Neural cell (in vitro differentiated cells): ENCODE results near the gene EIF2B2. TPM values are rescaled to one million over a fixed set of nuclear protein-coding genes. Genes with fewer than 3 reads are reported as not detected.

ENCODE experiments used
- H2AFZ ChIP-seq: fragments of 200-600, 300-800 bp; sonication (generic), shearing (Covaris generic); 2 replicates; pipeline ENCODE4 v1.6.0; 2014; ENCODE audit warnings: low read depth, mild to moderate bottlenecking, antibody characterized with exemption, low read length, moderate library complexity
- H3F3A ChIP-seq: fragments of 200-600 bp; shearing (Covaris generic); 2 replicates; pipeline ENCODE4 v1.6.1; 2016; ENCODE audit warnings: mild to moderate bottlenecking, moderate library complexity, mixed read lengths, antibody characterized with exemption, low read length; ENCODE audit not compliant: insufficient read depth, poor library complexity, severe bottlenecking
- H3K27ac ChIP-seq: fragments of 200-600, 300-800 bp; sonication (generic), shearing (Covaris generic); 2 replicates; pipeline ENCODE4 v1.5.1; 2014; ENCODE audit warnings: mild to moderate bottlenecking, low read length, moderate library complexity
- H3K27me3 ChIP-seq: fragments of 300-800, 200-600 bp; sonication (generic), shearing (Covaris generic); 2 replicates; pipeline ENCODE4 v1.6.0; 2014; ENCODE audit warnings: mild to moderate bottlenecking, low read depth, low read length, moderate library complexity; ENCODE audit not compliant: insufficient read depth
- H3K36me3 ChIP-seq: fragments of 300-800, 200-600 bp; sonication (generic), shearing (Covaris generic); 2 replicates; pipeline ENCODE4 v1.5.1; 2014; ENCODE audit warnings: mild to moderate bottlenecking, antibody characterized with exemption, low read length, moderate library complexity; ENCODE audit not compliant: insufficient read depth
- H3K4me2 ChIP-seq: fragments of 300-800, 200-600 bp; sonication (generic), shearing (Covaris generic); 2 replicates; pipeline ENCODE4 v1.6.0; 2014; ENCODE audit warnings: mild to moderate bottlenecking, low read length
- H3K4me3 ChIP-seq: fragments of 300-800, 200-600 bp; sonication (generic), shearing (Covaris generic); 2 replicates; pipeline ENCODE4 v1.5.1; 2014; ENCODE audit warnings: mild to moderate bottlenecking, low read length, moderate library complexity
- H3K79me2 ChIP-seq: fragments of 200-600 bp; shearing (Covaris generic); replicated peaks from 2 replicates; pipeline ENCODE4 v1.6.0; 2014; ENCODE audit warnings: mild to moderate bottlenecking, low read length, moderate library complexity; ENCODE audit not compliant: insufficient read depth
- H3K9ac ChIP-seq: fragments of 300-800, 200-600 bp; sonication (generic), shearing (Covaris generic); 2 replicates; pipeline ENCODE4 v1.6.1; 2016; ENCODE audit warnings: mild to moderate bottlenecking, low read length, mixed read lengths
- H3K9me2 ChIP-seq: fragments of 200-600 bp; shearing (Covaris generic); 2 replicates; pipeline ENCODE4 v1.6.1; 2016; ENCODE audit warnings: mild to moderate bottlenecking, low read length, mixed read lengths; ENCODE audit not compliant: insufficient read depth
- H3K9me3 ChIP-seq: fragments of 200-600, 300-800 bp; sonication (generic), shearing (Covaris generic); 2 replicates; pipeline ENCODE4 v1.6.1; 2016; ENCODE audit warnings: mild to moderate bottlenecking, mixed run types, low read length, moderate library complexity, mixed read lengths
- H4K20me1 ChIP-seq: fragments of 200-600 bp; shearing (Covaris generic); 2 replicates; pipeline ENCODE4 v1.6.1; 2016; ENCODE audit warnings: mild to moderate bottlenecking, mixed run types; ENCODE audit not compliant: insufficient read depth
- CTCF ChIP-seq: fragments of 450-650 bp; IDR thresholded peaks from 2 replicates; pipeline ENCODE4 v1.5.1; 2014; ENCODE audit warnings: antibody characterized with exemption, mild to moderate bottlenecking, moderate library complexity; ENCODE audit not compliant: poor library complexity, severe bottlenecking
- EP300 ChIP-seq: fragments of 450-650 bp; conservative IDR thresholded peaks from 2 replicates; pipeline ENCODE4 v1.6.1; 2014; ENCODE audit warnings: antibody characterized with exemption, mild to moderate bottlenecking, moderate library complexity; ENCODE audit not compliant: poor library complexity, severe bottlenecking
- EZH2 ChIP-seq: fragments of 200-600, 300-800 bp; shearing (Covaris generic), sonication (generic); IDR thresholded peaks from 2 replicates; pipeline ENCODE4 v1.6.1; 2014; ENCODE audit warnings: antibody characterized with exemption, low read length, borderline replicate concordance, mild to moderate bottlenecking; ENCODE audit not compliant: insufficient read depth, poor library complexity, severe bottlenecking
- MXI1 ChIP-seq: fragments of 450-650 bp; conservative IDR thresholded peaks from 2 replicates; pipeline ENCODE4 v1.6.1; 2014; ENCODE audit warnings: antibody characterized with exemption, mild to moderate bottlenecking; ENCODE audit not compliant: poor library complexity, severe bottlenecking
- POLR2AphosphoS5 ChIP-seq: IDR thresholded peaks from 2 replicates; pipeline ENCODE4 v1.6.1; 2012
- RAD21 ChIP-seq: fragments of 450-650 bp; conservative IDR thresholded peaks from 2 replicates; pipeline ENCODE4 v1.6.1; 2014; ENCODE audit warnings: antibody characterized with exemption, mild to moderate bottlenecking, moderate library complexity
- SMC3 ChIP-seq: fragments of 450-650 bp; conservative IDR thresholded peaks from 2 replicates; pipeline ENCODE4 v1.6.1; 2014; ENCODE audit warnings: antibody characterized with exemption, mild to moderate bottlenecking, moderate library complexity; ENCODE audit not compliant: poor library complexity
- TAF1 ChIP-seq: IDR thresholded peaks from 2 replicates; pipeline ENCODE4 v1.6.1; 2012; ENCODE audit warnings: low read depth
- polyA plus RNA-seq: library from polyadenylated mRNA; depleted of rRNA; stranded (reverse); fragments of >200 nt; gene quantifications from 2 replicates; pipeline ENCODE4 v1.2.3, GENCODE V29; 2014
- TF ChIP-seq, protein P1 (sequence below): IDR thresholded peaks from 2 replicates; pipeline ENCODE4 v1.6.1; 2012; ENCODE audit warnings: borderline replicate concordance

The EIF2B2 gene
- polyA plus RNA-seq, 1 donor from 2014 or later, result 43.1 TPM

GRCh38 chr14:74955229-74956026 lies 47.3 kb upstream of the EIF2B2 start, which contains the start of gene PGF:
TSS of gene PGF (minus strand) at chr14:74955597. CDS start at chr14:74955242, 355 bp downstream.
- no peak within 1 kb of the TSS for H3K27ac ChIP-seq
- H3K79me2 ChIP-seq, result no peaks in the 10 kb centered on the region
- H3K27me3 ChIP-seq, result peaks cover 14% of the 10 kb centered on the region
- TF ChIP-seq, protein P1, sequence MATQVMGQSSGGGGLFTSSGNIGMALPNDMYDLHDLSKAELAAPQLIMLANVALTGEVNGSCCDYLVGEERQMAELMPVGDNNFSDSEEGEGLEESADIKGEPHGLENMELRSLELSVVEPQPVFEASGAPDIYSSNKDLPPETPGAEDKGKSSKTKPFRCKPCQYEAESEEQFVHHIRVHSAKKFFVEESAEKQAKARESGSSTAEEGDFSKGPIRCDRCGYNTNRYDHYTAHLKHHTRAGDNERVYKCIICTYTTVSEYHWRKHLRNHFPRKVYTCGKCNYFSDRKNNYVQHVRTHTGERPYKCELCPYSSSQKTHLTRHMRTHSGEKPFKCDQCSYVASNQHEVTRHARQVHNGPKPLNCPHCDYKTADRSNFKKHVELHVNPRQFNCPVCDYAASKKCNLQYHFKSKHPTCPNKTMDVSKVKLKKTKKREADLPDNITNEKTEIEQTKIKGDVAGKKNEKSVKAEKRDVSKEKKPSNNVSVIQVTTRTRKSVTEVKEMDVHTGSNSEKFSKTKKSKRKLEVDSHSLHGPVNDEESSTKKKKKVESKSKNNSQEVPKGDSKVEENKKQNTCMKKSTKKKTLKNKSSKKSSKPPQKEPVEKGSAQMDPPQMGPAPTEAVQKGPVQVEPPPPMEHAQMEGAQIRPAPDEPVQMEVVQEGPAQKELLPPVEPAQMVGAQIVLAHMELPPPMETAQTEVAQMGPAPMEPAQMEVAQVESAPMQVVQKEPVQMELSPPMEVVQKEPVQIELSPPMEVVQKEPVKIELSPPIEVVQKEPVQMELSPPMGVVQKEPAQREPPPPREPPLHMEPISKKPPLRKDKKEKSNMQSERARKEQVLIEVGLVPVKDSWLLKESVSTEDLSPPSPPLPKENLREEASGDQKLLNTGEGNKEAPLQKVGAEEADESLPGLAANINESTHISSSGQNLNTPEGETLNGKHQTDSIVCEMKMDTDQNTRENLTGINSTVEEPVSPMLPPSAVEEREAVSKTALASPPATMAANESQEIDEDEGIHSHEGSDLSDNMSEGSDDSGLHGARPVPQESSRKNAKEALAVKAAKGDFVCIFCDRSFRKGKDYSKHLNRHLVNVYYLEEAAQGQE, result no peak
- TF ChIP-seq EP300 (no peak), CTCF (no peak), MXI1 (no peak), SMC3 (no peak), TAF1 (no peak), POLR2AphosphoS5 (no peak), EZH2 (no peak), RAD21 (no peak)
- no peaks in the 10 kb centered on the region for H3F3A ChIP-seq
- no peak within 1 kb of the TSS for H3K4me2 ChIP-seq
- H3K9me3 ChIP-seq, result no peaks in the 10 kb centered on the region
- no peak within 1 kb of the TSS for H2AFZ ChIP-seq
- no peak within 1 kb of the TSS for H3K9ac ChIP-seq
- H3K9me2 ChIP-seq, result no peaks in the 10 kb centered on the region
- H4K20me1 ChIP-seq, result no peaks in the 10 kb centered on the region
- no peaks in the 10 kb centered on the region for H3K36me3 ChIP-seq
- peak within 1 kb of the TSS; percentile 39 for H3K4me3 ChIP-seq

- no peaks in the 10 kb centered on the region for H3K9me3 ChIP-seq
- H4K20me1 ChIP-seq, result no peaks in the 10 kb centered on the region
- no peaks in the 10 kb centered on the region for H3K36me3 ChIP-seq
- no peak overlapping the region for H3K4me3 ChIP-seq
- H3K4me2 ChIP-seq, result no peak overlapping the region
- no peak overlapping the region for H2AFZ ChIP-seq
- H3K79me2 ChIP-seq, result no peaks in the 10 kb centered on the region
- H3F3A ChIP-seq, result no peaks in the 10 kb centered on the region
- TF ChIP-seq, protein P1, result no peak
- TF ChIP-seq MXI1, result no peak
- no peak for TF ChIP-seq EP300
- no peak for TF ChIP-seq EZH2
- TF ChIP-seq CTCF, result no peak
- no peak for TF ChIP-seq SMC3
- TF ChIP-seq POLR2AphosphoS5, result no peak
- no peak for TF ChIP-seq TAF1
- no peak for TF ChIP-seq RAD21
- no peak overlapping the region for H3K9ac ChIP-seq
- peaks cover 14% of the 10 kb centered on the region for H3K27me3 ChIP-seq
- H3K9me2 ChIP-seq, result no peaks in the 10 kb centered on the region
- no peak overlapping the region for H3K27ac ChIP-seq
Measured at GRCh38 chr14:74956027-74956279, 46.8 kb upstream of the EIF2B2 start.
